HG03565 (cell line): Measurements from ENCODE around the gene PAX5.

Experiments used
- ATAC-seq: cut with Tn5 transposase; IDR thresholded peaks from one replicate; pipeline ENCODE4 v1.9.1; 2021; ENCODE audit warnings: mild to moderate bottlenecking, moderate library complexity; ENCODE audit not compliant: unreplicated experiment

Gene PAX5

GRCh38 chr9:36935332-36935731 lies 98.7 kb downstream of the PAX5 start:
- peak; percentile 13 for ATAC-seq

GRCh38 chr9:36934478-36935065 lies 99.5 kb downstream of the PAX5 start:
- ATAC-seq = no peak

- no peak for ATAC-seq
Measured at GRCh38 chr9:36933676-36934215, 100.3 kb downstream of the PAX5 start.

DNA sequence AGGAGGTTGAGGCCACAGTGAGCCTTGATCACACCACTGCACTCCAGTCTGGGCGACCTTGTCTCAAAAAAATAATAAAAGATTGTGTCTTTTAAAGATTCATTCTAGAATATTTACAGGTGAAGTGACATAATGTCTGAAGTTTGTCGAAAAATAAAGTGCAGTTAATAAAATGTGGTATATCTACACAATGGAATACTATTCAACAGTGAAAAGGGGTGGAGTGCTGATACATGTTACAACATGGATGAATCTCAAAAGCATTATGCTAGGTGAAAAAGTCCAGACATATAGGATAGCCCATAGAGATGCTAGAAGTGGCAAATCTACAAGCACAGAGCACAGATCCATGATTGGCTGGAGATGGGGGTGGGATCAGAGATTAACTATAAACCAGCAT lies 101.9 kb downstream of the PAX5 start:
- no peak for ATAC-seq

DNA sequence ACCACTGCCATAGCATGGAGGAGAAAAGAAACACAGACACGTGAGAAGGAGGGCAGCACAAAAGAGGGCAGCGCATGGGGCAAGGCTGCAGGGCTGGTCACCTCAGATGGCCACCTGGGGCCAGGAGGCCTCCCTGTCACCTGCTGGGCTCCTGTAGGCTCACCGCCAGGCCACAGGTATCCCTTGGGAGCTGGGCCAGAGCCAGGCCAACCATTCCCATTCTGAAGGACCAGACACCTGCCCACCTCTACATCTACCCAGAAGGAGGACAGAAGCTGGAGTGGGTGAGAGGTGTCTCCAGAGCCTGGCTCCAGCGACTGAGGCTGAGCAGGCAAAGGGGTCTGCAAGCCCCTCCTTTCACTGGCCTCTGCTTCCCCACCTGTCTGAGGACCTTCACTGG lies 103.1 kb downstream of the PAX5 start:
- no peak for ATAC-seq

DNA sequence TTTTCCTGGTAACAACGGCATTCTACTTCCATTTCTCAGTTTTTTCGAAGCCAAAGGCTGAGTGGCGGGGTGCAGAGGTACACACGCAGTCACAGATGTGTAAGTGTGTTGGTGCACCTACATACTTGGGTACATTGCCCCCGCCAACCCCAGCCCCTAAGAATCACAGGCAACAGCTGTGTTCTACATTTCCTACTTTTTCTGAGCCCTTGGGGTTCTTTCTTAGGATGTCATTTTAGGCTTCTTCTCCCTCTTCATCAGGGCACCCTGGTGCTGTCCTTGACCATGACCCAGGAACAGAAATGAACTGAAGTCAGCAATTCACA lies 104.8 kb downstream of the PAX5 start:
- ATAC-seq = no peak

DNA sequence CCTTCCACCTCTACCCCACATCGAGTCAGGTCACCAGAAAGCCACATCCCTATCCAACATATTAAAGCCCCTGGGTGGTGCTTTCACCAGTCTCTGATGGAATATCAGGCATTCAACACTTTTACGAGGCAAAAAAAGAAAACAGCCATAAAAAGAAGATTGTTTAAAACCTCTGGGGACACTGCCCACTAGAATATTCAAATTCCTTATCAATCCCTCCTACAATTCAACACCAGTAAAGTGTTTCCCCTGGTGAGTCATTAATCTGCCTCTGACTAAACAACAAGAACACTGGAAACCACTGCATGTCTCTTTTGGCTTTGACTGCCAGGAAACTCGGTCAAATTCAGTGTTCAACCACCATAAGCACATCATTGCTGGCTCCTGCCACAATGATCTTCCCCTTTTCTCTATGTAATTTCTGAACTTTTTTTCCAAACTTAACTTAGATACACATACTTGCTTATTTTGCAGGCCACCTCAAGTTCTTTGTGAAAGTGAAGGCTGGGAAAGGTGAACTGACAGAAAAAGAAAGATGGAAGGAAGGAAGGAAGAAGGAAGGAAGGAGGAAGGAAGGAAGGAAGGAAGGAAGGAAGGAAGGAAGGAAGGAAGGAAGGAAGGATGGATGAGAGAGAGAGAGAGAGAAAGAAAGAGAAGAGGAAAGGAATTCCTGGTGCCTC lies 105.3 kb downstream of the PAX5 start:
- peak; percentile 64 for ATAC-seq

DNA sequence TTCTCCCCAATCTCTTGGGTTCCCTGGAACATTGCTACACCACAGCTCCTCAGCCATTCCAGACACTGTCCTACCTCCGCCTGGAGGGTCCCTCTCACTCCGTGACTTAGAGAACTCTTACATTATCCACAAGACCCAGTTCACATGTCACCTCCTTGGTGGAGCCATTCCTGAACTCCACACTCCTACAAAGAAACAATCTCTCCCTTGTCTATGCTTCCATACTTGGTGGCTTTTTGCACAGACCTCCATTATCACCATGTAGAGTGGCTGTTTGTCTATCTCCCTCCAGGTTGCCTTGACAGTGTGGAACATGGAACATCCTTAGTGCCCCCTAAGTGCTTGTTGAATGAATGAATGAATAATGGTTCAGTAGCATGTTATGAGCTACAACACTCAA lies 105.9 kb downstream of the PAX5 start:
- ATAC-seq = no peak

DNA sequence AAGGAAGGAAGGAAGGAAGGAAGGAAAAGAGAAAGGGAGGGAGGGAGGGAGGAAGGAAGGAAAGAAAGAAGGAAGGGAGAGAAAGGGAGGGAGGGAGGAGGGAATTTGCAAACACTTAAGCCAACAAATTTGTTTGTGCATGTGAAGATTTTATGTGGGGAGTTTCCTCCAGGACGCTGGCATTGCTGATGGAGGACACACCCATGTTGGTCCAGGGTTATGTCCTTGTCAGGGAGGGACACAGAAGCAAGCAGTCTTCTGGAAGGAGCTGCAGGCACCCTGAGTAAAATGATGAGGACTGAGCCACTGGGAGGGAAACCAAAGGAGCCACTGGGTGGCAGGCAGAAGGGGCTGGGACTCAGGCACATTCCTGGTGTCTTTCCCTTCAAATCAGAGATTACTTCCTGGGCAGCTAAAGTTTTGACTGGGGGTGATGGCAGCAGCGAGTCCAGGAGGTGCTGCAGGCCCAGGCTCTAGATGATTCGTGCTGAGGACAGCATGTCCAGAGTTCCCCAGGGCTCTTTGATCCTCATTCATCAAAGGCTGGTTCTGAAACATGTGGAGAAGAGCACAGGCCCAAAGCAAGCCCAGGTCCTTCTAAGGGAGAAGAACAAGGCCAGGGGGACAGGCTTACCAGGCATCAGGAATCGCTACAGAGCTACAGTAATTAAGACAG lies 109.2 kb downstream of the PAX5 start:
- ATAC-seq = no peak

GRCh38 chr9:36924071-36924470 lies 110.0 kb downstream of the PAX5 start:
- ATAC-seq = peak; percentile 55

- ATAC-seq = no peak
Measured at GRCh38 chr9:36923025-36923625, 110.9 kb downstream of the PAX5 start.

- ATAC-seq = no peak
Measured at GRCh38 chr9:36922548-36922947, 111.5 kb downstream of the PAX5 start.

DNA sequence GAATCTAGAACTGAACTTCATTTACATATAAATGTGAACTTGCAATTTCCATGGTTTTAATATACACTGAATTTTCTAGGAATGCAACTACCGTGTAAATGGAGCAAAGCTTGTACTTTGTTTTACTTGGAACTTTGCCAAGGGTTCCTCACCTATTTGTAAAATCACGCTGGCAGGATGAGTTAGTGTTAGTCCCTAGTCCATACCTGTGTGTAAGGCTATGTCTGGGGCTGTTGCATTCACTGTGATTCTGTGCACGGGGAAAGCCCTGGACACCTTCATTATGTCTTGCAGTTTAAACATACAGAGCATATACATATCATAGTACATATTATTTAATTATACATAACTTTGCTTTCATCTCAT lies 119.9 kb downstream of the PAX5 start:
- ATAC-seq = no peak

DNA sequence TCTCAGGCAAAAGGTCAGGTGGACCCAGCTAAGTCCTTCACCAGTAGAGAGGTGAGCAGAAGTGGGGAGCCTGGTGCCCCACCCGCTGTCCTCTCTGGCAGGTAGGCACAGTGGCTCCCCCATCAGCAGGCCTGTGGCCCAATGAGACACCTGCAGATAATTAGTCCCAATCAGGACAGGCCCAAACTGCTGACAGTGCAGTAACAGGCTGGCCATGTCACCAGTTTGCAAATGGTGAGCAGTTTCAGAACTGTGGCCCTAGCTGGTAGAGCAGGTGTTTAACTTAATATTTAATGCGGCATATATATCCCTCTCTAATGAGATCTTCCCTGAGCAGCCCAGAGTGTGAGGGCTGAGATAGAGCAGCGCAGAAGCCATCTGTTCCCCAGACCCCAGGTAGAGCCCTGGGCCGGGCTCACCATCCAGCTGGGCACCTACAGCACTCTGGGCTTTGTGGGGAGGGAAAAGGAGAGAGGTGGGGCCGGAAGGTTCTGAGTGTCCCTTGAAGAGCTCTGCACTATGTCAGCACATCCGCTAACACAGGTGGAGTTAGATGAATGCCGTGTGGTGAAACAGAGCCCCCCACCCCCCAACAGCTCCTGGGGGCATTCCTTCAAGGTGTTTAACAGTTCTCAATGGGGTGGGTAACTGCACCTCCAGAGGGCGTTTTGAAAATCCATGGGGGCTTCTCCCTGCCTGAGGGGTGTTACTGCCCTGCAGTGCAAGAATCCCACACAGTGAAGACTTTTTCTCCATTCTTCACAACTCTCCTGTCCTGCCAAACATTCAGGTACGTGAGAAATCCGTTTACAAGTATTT lies 120.5 kb downstream of the PAX5 start:
- ATAC-seq = no peak

DNA sequence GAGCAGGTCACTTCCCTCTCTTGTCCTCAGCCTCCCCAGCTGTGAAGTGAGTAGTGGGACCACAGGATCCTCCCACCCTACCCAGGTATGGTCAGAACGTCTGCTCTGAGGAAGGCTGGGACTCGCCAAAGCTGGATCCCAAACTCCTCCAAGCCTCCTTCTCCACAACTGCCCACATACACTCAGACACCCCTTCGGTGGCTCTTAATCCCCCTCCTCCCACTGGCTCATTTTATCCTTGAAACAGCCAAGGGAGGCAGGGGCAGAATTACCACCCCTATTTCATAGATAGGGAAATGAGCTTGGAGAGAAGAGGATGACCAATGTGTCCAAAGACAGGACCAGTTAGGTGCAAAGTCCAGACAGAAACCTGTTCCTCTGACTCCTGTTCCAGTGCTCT lies 121.4 kb downstream of the PAX5 start:
- ATAC-seq = no peak

DNA sequence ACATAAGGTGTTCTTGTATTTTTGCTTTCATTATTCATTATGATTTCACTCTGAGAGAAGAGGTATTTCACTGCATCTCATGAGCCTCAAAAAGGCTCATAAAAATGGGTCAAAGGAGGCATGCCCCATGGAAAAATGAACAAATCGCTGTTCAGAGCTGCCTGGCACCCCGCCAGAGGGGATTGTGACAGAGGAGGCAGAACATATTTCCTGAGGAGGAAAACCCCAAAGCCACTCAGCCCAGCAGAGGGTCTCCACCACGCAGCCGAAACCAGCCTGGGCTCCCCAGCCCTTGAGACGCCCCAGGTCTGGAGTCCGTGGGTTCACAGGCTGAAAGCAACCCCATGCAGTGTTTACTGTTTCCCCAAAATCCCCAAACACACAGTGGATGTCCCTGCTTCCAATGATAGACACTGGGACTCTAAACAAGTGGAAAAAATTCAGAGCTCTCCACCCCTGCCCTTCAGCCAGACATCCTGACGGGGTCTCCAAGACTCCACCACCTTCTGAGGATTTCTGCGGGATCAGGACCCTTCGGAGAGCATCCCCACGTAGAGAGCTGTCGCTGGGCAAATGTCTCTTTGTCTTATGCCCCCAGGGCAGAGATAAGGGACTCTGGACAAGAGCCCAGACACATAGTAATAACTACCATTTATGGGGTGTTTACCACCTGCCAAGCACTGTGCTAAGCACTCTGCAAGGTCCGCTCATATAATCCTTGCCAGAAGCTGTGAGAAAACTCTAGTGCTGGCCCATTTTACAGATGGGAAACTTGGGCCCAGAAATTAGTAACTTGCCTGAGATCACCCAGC lies 122.3 kb downstream of the PAX5 start:
- no peak for ATAC-seq

- ATAC-seq = no peak
Measured at GRCh38 chr9:36911037-36911436, 123.0 kb downstream of the PAX5 start.

DNA sequence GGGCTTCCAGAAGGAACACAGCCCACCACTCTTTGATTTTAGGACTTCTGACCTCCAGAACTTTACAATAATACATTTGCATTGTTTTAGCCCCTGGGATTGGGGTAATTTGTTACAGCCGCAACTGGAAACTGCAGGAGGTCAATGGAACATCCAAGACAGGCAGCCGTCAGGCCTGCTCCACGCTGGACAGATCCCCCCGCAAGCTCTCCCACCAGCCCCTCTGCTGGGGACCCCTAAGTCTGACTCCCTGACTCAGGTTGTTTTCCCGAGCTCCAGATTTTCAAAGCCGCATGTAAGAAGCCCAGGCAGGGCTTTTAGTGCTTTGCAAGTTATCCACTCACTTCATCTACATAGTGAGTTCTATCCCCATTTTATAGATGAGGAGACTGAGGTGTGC lies 127.6 kb downstream of the PAX5 start:
- no peak for ATAC-seq

DNA sequence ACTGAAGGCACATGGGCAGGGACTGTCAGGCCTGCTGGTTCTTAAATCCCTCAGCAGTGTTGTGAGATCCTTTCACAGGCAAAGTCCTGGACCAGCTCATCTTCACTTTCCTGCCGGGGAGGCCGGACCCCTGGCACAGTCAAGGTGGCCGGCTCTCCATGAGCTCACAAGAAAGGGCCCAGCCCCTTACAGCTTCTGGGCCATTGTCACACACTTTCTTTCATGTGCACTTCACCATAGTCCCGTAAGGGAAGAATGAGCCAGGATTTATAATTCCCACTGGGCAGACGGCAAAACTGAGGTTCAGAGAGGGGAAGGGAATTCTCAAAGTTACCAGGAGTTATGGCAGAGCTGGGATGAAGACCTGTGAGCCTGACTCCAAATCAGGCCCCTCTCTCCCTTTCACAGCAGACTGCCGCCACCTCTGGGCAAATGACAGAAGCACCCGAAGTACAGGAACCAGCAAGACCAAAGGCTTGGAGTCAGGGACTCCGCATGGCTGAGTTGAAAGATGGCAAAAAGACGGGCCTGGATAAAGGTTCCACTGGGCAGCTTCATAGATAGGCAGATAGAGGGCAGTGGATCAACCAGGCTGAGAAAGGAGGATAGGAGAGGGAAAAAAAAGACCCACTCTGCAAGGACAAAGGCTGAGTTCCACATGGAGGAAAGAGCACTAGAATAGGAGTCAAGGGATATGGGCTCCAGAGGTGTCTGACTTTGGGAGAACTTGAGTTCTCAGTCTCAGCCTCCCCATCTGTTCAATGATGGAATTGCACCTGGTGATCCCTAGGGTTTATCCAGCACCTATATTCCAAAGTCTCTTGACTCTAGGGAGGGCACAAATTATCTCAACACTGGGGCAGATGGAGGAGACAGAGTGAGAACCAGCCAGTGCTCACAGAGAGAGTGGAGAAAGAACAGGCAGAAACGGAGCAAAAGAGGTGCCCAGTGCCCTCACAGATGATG lies 128.7 kb downstream of the PAX5 start:
- no peak for ATAC-seq
